LoVo (cell line): ENCODE results near the gene MCTP2.
A peak's percentile ranks its signal among the peaks of the same experiment; 100 is the strongest.

Experiments used
- DNase-seq: peaks from one replicate; pipeline ENCODE4 v3.0.0-alpha.2; 2016; ENCODE audit warnings: low spot score

Gene MCTP2, protein sequence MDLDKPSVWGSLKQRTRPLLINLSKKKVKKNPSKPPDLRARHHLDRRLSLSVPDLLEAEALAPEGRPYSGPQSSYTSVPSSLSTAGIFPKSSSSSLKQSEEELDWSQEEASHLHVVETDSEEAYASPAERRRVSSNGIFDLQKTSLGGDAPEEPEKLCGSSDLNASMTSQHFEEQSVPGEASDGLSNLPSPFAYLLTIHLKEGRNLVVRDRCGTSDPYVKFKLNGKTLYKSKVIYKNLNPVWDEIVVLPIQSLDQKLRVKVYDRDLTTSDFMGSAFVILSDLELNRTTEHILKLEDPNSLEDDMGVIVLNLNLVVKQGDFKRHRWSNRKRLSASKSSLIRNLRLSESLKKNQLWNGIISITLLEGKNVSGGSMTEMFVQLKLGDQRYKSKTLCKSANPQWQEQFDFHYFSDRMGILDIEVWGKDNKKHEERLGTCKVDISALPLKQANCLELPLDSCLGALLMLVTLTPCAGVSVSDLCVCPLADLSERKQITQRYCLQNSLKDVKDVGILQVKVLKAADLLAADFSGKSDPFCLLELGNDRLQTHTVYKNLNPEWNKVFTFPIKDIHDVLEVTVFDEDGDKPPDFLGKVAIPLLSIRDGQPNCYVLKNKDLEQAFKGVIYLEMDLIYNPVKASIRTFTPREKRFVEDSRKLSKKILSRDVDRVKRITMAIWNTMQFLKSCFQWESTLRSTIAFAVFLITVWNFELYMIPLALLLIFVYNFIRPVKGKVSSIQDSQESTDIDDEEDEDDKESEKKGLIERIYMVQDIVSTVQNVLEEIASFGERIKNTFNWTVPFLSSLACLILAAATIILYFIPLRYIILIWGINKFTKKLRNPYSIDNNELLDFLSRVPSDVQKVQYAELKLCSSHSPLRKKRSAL

DNA sequence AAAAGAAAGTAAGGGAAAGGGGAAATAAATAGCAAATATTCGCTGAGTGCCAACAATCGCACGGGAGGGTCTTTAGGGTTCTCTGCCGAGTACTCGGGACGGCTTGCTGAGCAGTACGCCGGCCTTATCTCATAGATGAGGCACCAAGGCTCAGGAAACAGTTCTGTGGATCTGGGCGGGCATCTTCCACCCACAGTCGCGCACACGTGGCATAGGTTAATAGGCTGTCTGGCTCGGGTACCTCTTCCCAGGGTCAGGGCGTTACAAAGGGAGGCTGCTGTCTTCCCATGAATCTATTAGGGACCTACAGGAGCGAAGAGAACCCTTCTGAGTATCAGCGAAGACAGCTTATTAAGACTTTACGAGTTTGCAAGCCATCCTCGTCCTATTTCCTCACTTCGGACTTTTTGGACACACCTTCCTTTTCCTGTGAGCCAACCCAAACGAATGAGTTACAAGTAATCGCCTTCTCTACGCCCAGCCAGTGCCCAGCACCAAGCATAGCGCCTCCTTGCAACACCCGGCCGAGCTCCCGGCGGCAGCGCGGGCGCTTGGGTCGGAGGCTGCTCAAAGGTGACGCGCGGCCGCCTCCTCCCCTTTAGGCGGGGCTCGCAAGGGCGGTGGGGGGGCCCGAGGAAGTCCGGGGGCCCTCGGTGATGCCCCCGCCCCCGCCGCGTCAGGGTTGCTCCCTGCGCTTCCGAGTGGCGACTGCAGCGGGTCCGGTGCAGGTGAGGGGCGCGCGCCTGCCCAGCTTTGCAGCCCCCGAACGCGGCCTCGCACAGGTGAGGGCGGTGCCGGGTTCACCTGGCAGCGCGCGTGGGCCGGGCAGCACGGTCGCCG is at the start of gene MCTP2:
Gene MCTP2, plus strand, starts transcription at position 679 of the 840 bp plus-strand sequence. CDS start 66,705 bp downstream, outside the sequence.
- peak; percentile 93 for DNase-seq

DNA sequence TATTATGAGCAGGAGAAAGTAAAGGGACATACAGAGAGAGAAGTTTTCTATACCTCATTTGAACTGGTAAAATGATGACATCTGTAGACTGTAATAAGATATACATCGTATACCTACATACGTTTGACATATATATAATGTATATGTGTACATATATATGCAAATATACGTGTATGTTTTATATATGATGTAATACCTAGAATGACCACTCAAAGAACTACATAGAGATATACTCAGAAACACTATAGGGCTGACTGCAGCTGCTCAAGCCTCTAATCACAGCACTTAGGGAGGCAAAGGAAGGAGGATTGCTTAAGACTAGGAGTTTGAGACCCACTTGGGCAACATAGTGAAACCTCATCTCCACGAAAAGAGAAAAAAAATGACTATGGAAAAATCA is 48.5 kb upstream of the MCTP2 start:
- DNase-seq = no peak

DNA sequence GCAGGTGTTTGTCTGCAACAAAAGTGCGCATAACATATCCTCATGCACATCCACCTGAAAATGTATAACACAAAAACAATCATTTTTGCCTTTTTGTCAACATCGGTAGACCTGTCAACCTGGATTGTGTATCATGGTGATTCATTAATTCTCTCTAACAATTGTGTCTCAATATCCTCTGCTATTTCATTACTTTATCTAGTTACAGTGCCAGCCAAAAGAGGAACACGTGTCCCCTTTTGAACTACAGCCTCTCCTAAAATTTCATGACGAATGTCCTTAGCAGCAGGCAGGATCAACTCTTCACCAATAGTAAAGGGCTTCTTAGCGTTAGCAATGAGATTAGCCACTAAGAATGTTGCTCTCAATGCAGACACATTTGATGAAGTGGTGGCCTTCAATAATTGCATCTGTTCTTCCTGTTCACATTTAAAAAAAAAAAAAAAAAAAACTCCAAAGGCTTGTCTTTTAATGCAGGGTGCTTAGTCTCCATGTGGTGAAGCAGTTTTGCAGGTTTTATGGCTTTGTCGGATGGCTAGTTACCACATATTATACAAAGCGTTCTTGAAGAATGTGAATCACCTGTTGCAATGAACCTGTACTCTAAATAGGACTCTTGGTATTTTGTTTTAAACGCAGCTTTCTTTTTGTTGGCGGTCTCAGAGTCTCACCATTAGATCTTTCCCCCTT is 45.7 kb upstream of the MCTP2 start:
- DNase-seq = no peak

DNA sequence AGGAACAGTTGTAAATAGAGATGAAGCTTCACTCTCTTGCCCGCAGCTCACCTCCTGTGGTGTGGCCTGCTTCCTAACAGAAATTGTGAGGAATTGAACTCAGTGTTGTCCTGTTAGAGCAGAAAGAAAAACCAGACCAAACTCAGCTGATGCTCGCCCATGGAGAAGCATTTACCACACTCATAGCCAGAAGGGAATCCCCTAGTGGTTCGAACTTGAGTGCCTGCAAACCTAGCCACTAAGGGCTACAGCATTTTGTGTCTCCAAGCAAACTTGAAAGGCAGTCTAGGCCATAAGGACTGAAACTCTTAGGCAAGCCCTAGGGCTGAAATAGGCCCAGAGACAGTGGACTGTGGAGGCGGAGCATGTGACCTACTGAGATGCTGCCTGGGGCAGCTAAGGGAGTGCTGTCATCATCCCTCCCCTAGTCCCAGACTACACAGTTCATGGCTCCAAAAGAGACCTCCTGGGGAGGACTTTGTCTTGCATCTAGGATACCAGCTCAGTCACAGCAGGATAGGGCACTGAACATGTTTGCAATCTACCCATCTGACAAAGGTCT is 44.5 kb upstream of the MCTP2 start:
- no peak for DNase-seq

DNA sequence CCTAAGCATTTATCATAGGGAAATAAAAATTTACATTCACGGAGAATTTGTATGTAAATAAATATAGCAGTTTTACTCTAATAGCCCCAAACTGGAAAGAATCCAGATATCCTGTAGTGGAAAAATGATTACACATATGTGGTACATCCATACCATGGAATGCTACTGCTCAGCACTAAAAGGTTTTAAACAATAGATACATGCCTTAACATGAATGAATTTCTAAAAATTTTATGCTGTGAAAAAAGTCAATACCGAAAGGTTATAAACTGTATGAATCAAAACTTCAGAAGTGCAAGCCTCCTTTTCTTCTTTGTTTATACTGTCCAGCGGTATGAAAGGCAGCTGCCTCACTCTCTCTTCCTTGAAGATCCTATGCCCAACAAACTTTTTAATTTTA is 37.5 kb upstream of the MCTP2 start:
- DNase-seq = no peak

DNA sequence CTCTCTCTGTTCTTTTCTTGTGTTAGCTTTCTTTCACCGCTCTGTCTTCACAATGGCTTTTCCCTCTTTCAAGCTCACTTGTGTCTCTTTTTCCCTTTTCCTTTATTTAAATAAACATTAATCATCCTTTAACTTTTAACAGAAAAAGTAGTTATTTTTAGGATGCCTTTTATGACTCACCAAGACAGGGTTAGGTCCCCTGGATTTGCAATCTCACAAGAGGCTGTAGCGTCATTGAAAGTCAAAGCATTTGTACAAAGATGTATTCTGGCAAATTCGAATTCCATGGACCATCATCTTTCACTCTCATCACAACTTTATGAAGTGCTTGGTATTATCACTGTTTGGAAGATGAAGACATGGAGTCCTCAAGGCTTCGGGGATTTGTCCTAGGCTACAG is 34.8 kb upstream of the MCTP2 start:
- no peak for DNase-seq

DNA sequence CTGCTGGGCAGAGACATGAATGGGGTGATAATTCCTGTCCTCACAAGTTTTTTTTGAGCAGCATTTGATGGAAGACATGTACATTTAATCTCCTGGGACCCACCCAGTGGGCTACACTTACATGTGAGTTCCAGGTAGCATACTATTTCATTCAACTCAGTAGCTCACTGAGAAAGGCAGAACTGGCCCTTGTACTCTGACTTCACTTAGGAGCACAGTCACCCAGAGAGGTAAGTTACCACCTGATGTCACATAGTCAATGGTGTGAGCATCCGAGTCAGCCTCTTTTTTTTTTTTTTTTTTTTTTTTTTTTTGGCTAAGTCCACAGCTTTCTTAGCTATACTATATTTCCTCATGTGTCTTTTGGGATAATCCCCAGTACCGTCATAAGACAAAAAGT is 32.7 kb upstream of the MCTP2 start:
- DNase-seq = no peak

DNA sequence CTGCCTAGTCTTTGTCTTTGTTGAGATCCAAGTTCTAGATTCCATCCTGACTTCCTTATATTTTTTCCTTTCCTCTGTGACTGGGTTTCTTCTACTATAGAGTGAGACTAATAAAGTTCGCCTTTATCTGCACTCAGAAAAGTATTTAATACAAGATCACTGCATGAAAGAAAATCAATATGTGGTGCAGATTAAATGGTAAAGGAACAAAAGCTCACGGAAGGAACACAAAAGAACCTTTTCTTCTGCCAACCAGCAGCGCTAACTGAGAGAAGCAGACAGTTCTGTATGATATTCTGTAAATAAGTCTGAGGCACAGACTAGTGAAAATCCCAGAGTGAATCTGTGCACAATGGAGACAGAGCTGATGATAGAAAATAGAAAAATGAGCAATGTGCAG is 31.6 kb upstream of the MCTP2 start:
- DNase-seq = no peak

DNA sequence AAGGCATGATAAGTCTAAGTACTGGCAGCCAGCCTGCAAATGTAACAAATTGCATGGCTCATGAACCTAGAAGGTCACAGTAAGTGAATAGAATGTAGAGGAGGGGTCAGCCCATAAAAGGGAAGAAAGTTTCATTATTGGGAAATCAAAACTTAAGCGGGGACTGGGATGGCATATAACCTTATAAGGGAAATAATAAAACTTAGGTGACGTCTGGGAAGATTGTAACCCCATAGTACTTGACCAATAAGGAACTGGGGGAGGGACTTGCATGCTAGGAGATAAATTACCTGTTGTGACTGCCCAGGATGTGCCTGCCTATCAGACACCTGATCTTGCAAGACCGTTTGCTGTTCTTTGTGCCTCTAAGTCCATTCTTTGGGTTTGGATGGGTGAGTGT is 28.1 kb upstream of the MCTP2 start:
- DNase-seq = no peak

DNA sequence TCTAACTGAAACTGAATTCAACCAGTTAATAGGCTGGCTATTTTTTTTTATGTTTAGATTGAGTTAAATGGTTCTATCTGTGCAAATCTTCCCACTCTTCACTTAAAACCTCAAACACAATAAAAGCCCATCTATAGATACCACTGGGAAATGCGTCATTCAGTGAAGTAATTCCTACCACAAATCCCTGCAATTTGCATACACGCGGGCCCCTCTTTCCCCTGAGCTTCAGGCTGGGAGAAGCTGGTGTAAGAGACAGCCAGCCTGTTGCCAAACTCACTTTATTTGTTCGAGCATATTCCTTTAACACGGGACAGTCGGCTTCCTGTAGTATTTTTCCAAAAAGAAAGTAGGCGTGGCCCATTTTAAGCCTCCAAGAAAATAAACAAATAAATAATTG is 26.0 kb upstream of the MCTP2 start:
- DNase-seq = no peak

DNA sequence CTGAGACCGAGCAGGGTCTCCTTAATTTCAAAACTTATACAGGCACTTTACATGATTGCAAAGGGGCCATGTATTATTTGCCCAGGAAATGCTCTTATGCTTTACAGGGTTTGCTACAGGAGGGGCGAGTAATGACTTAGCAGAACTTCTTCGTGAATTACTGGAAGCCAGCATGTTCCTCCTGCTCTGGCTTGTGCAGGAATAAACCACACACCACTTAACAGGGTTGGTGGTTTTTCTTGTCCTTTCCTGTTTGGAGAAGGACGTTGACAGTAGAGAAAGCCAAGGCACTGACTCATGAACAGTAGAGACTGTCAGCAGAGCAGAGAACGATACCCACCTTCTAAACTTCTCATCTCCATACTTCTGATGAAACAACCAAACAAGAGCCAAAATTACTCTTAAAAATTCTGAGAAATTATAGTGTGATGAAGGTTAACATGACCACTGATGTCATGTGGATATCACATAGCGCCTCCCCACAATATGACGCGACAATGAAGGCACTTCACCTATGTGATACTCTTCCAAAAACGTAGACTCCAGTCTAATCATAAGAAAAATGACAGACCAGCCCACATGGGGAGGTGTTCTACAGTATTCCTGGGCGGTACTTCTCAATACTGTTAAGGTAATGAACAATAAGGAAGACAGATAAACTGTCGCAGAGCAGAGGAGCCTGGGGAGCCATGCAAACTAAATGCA is 24.7 kb upstream of the MCTP2 start:
- no peak for DNase-seq

DNA sequence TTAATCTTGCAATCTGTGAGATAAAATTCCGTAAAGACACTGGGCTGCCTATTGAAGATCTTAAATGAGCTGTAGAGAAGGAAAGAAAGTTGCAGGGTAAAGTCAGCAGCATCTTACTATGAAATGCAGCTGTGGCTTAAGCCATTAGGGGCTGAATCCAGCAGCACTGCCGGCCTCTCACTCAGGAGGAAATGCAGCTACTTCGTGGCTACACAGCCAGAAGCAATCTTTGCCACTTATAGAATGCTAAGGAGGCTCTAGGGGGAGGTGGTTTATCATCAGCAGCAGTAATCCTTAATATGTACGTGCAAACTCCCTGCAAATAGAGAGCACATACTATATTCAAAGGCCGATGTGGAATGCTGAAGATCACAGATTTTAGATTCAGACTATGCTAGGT is 19.1 kb upstream of the MCTP2 start:
- DNase-seq = no peak

DNA sequence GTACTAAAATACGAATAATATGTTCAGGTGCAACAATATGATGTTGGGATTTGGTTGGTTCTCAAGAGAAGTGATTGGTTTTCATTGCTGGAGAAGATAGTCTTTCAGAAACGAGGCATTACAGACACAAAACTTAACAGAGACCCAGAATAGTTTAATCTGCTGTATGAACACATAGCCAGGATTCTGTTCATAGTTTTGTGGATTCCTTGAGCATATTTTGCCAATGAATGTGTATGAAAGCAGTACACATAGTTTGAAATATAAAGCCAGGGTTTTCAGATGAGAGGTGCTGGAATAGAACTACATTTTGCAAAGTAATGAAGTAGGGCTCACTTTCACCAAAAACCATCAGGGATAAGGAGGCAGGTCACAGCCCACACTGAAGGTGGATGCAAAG is 5.7 kb upstream of the MCTP2 start:
- no peak for DNase-seq

DNA sequence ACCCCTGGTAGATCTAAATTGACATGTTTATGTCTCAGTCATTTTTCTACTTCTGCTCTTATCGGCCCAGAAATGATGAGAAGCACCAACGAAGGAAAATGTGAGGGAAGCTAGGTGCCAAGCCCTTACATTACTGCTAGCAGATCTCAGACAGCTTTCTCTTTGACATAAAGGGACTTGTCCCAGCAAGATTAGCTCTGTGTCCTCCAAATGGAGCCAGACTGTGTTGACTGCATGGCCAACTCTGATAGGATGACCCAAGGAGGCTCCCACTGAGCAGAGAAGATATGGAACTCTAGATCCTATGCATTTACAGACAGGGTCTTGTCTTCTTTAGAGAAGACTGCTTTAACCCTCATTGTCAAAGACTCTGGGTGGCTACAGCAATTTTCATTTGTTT is 2.8 kb upstream of the MCTP2 start:
- no peak for DNase-seq

DNA sequence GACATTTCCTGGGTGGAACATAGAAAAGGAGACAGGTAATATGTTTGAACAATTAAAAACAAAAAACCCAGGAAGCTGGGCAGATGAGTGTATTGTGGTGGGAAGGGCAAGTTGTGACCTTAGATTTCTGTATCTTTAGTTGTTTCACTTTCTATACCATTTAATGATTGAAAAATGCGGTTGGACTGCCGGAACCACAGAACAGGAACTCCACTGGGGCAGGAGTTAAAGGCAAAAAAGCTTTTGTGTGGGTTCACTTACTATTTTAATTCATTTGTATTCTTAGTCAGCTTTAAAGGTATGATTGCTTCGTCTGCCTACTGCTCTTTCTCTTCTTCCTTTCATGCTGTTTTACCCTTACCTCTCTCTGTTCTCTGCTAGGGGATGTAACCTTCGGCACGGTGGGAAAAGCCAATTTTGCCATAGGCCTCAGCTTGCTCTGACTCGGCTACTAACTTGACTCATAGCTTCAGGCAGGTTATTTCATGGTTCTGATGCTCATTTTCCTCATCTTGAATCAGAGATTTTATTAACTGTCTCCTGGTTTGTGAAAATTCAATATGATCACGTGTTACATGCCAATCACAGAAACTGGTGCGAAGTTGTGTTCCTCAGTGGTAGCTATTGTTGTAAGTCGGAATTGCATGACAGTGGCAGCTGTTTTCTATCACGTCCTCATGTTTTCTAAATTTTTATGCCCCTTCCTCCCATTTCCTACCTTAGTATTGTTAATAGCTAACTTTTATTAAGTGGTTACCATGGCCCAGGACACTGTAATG is 1.6 kb upstream of the MCTP2 start:
- DNase-seq = no peak

DNA sequence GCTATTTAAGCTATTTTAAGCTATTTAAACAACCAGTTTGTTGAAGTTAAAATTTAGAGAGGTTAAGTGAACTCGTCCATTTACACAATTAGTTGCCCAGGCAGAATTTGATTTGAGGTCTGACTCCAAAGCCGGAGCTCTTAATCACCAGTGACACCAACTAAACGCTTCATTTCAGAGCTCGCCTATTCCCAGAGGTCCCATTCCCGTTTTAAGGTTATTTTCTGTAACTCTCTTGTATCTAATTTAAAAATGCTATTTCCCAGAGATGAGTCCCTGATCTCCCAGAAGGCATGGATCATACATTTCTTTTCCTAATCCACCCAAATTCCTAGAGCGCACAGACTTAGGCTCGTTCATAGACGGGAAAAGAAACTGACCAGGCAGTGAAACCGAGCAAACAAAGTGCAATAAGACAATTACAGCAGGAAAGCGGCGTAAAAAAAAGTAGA is 904 bp upstream of the MCTP2 start:
- no peak for DNase-seq

DNA sequence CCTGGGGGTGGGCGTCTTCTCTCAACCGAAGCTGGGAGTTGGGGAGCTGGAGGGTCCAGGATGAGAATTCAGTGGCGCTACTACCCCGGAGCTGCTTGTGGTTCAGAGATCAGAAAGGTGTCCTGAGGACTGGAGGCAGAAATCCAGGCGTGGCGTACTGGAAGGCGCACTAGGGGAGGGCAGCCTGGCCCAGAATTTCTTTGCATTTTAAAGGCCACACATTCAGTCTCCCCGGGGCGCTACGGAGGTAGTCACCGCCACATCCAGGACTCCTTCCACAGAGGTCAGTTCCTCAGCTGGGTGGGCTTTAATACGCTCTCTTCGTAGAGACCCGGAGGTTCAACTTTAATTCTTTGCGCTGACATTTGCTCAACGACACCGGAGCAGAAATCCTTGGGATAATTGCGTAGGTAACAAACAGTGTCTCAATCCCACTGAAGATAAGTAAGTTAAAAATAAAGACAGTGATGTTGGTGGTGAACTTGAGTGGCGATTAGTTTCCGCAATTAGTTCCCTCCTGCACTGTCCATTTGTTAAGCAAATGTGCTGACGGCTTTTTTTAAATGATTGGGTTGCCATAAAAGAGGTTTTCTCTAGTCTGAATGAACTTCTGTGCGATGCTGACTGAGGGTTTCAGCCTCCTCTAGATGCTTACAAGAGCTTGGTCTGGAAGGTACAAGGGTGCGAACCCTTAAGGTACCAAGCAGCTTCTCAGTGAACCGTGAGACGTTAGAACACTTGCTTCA is 535 bp downstream of the MCTP2 start:
- DNase-seq = peak; percentile 45

DNA sequence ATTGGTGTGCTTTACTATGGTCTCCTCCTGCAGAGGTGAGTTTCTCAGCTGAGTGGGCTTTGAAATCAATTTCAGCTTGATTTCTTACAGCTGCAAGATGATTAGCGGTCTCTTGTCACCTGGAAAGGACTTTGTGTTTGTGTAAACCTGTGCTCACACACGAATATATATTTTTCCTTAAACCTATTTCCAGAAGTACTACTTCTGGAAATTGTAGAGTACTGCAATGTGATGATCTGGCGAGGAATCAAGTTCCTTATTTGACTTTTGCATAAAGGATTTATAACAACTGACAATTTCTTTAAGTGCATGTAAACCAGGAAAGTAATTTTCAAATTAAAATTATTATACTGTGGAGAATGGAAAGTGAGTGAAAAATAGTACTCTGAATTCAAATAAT is 2.1 kb downstream of the MCTP2 start:
- DNase-seq = no peak

DNA sequence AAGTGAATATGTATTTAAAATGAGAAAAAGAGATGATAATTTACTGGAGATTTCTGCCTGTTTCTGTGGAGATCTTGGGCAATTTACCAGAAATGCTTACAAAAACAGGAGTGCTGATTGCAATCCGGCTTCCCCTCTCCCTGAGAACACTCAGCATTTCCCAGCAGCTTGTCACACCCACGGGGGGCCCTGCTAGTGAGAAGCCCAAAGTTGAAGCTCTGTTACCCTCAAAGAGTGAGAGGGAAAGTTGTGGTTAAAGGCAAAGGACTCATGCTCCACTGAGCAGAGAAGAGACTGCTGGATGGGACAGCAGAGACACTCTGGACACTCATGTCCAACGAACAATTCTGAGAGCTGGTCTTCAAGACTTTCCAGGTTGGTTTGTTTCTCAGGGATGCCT is 2.9 kb downstream of the MCTP2 start:
- no peak for DNase-seq
